Omental fat pad (tissue), 4 donors: Measurements from ENCODE around the gene C12orf54. TPM values are rescaled to one million over a fixed set of nuclear protein-coding genes. Genes with fewer than 3 reads are reported as not detected.
"Not testable (repeated sequence)": the region's sequence is repeated elsewhere in the genome, so short reads cannot be mapped to it uniquely, and the experiment has no call there.

Experiments used
- ATAC-seq: fragments of 150-250 bp; one replicate; pipeline ENCODE4 v1.9.1; 2016; ENCODE audit warnings: mild to moderate bottlenecking, moderate library complexity; ENCODE audit not compliant: low FRiP score
- DNase-seq: peaks from one replicate; pipeline ENCODE4 v3.0.0-alpha.2; 2019; ENCODE audit warnings: low spot score
- CTCF ChIP-seq, 3 donors: fragments of 450-650 bp; IDR thresholded peaks; one replicate each; pipeline ENCODE4 v1.5.1; 2016 to 2017; ENCODE audit warnings: antibody characterized with exemption in 3 of 3, mild to moderate bottlenecking in 3 of 3, moderate library complexity in 2 of 3
- total RNA-seq, 4 donors: library from RNA; depleted of rRNA; stranded (reverse); fragments of >200 nt; gene quantifications; one replicate each; pipeline ENCODE4 v1.1.0, GENCODE V29; 2016

C12orf54 gene
- total RNA-seq, 4 donors from 2014 or later: 0.72 TPM; not detected in 3

- no peak for ATAC-seq
- no peak for TF ChIP-seq CTCF (IDR thresholded peaks at IDR 0.05)
- no peak for DNase-seq
Measured at GRCh38 chr12:48451372-48451771, 30.9 kb upstream of the C12orf54 start.

GRCh38 chr12:48452961-48453360 lies 29.3 kb upstream of the C12orf54 start:
- not testable (repeated sequence) for DNase-seq, ATAC-seq

- ATAC-seq: no peak
- DNase-seq: no peak
- TF ChIP-seq CTCF (IDR thresholded peaks at IDR 0.05): no peak
Measured at GRCh38 chr12:48454667-48455066, 27.6 kb upstream of the C12orf54 start.

- TF ChIP-seq CTCF (IDR thresholded peaks at IDR 0.05): no peak
- DNase-seq (no peak), ATAC-seq (no peak)
Measured at GRCh38 chr12:48455116-48455515, 27.2 kb upstream of the C12orf54 start.

- no peak for DNase-seq
- TF ChIP-seq CTCF (IDR thresholded peaks at IDR 0.05): no peak
- ATAC-seq: no peak
Measured at GRCh38 chr12:48459259-48459658, 23.0 kb upstream of the C12orf54 start.

- not testable (repeated sequence) for ATAC-seq, DNase-seq
Measured at GRCh38 chr12:48469027-48469426, 13.3 kb upstream of the C12orf54 start.

GRCh38 chr12:48472259-48472658 lies 10.0 kb upstream of the C12orf54 start, which contains the start of gene ANP32D:
TSS of gene ANP32D (plus strand) at chr12:48472559. CDS start at chr12:48472665, 106 bp downstream.
- no peak for ATAC-seq
- no peak for DNase-seq
- no peak for TF ChIP-seq CTCF (IDR thresholded peaks at IDR 0.05)

- no peak for TF ChIP-seq CTCF (IDR thresholded peaks at IDR 0.05)
Measured at GRCh38 chr12:48473061-48473460, 9.2 kb upstream of the C12orf54 start.

GRCh38 chr12:48474497-48474896 lies 7.8 kb upstream of the C12orf54 start:
- DNase-seq, ATAC-seq: not testable (repeated sequence)

More at GRCh38 chr12:48473061-48473460, 9.2 kb upstream of the C12orf54 start:
- ATAC-seq: no peak
- no peak for DNase-seq
